ENCODE data around the gene CRKL.

GRCh38 chr22:20996598-20997535, 79.7 kb downstream of the CRKL start:
- no peak for TF ChIP-seq CTCF (IDR thresholded peaks at IDR 0.05; ENCODE audit: insufficient read depth, low read length)
- TF ChIP-seq REST (IDR thresholded peaks at IDR 0.05; ENCODE audit: insufficient replicate concordance, low read depth), result no peak
- no peak for TF ChIP-seq POLR2AphosphoS5 (IDR thresholded peaks at IDR 0.05; ENCODE audit: low read depth)
- no peak for TF ChIP-seq GABPA (IDR thresholded peaks at IDR 0.05; ENCODE audit: low read depth)
- no peak for TF ChIP-seq SPI1 (IDR thresholded peaks at IDR 0.05; ENCODE audit: borderline replicate concordance, low read depth)
